ENCODE measurements around the gene NR2F1.

Gene NR2F1

GRCh38 chr5:93577854-93578812, 4.9 kb upstream of the NR2F1 start:
- DNase-seq: no peak

GRCh38 chr5:93578813-93579691, 4.0 kb upstream of the NR2F1 start:
- DNase-seq: no peak

- no peak for DNase-seq
These were observed 3.3 kb upstream of the NR2F1 start for GRCh38 chr5:93579692-93580062.

GRCh38 chr5:93580063-93580926, 2.7 kb upstream of the NR2F1 start:
- DNase-seq: no peak

GRCh38 chr5:93580927-93581445, 2.0 kb upstream of the NR2F1 start, which contains the start of gene NR2F1-AS1:
NR2F1-AS1 (minus strand) TSS chr5:93581219.
- DNase-seq: no peak

- DNase-seq: no peak
These were observed 907 bp upstream of the NR2F1 start for GRCh38 chr5:93582167-93582462.

- no peak for DNase-seq
These were observed 381 bp downstream of the NR2F1 start for GRCh38 chr5:93583439-93583767.

- no peak for DNase-seq
These were observed 960 bp downstream of the NR2F1 start for GRCh38 chr5:93583768-93584595.

GRCh38 chr5:93584596-93585040, 1.6 kb downstream of the NR2F1 start:
- DNase-seq: no peak

GRCh38 chr5:93585041-93585766, 2.2 kb downstream of the NR2F1 start:
- no peak for DNase-seq

GRCh38 chr5:93585767-93586385, 2.9 kb downstream of the NR2F1 start:
- DNase-seq: no peak

- no peak for DNase-seq
These were observed 3.9 kb downstream of the NR2F1 start for GRCh38 chr5:93586736-93587596.

GRCh38 chr5:93587597-93588351, 4.8 kb downstream of the NR2F1 start:
- no peak for DNase-seq

- DNase-seq: no peak
These were observed 5.5 kb downstream of the NR2F1 start for GRCh38 chr5:93588352-93589151.

GRCh38 chr5:93589152-93589828, 6.3 kb downstream of the NR2F1 start:
- DNase-seq: no peak

- DNase-seq: no peak
These were observed 6.8 kb downstream of the NR2F1 start for GRCh38 chr5:93589829-93590215.

- no peak for DNase-seq
These were observed 7.5 kb downstream of the NR2F1 start for GRCh38 chr5:93590493-93590892.

Measured in NCI-H524 treated with DMSO at 0.1 percent for 48 hours (cell line).